ENCODE measurements around the gene TMEM119.
"Not testable (repeated sequence)": the region's sequence is repeated elsewhere in the genome, so short reads cannot be mapped to it uniquely, and the experiment has no call there.

The TMEM119 gene

DNA sequence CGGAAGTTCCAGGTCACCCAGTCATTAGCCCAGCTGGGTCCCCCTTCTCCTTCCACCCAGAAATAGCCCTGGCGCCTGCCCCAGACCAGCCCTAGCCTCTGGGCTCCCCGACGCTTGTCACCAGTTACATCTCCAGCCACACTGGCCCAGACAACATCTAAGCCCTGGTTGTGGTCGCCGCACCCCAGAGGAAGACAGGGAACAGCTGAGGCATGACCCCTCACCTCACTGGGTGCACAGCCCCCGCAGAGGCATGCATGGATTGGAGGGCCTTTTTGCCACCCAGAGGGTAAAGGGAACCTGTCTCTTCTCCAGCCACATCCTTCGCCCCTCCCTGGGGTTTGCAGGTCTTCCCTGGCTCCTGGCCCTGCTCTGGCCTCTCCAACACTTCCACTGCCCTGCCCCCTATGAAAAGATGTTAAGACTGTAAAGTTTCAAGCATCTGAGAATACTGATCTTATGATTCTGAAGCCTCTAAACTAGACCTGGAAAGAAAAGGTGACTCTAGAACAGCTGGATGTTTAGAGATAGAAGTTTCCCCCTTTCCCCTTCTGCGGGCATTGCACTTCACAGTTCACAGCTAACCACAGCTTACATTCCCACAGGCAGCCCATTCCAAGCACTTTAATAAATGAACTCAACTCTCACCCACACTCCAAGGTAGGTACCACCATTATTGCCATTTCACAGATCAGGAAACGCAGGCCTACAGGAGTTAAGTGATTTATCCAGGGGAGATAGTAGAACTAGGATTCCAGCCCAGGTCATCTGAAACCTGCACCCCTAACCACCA, 14.7 kb downstream of the TMEM119 start:
- DNase-seq (ENCODE audit: low read depth): no peak

DNA sequence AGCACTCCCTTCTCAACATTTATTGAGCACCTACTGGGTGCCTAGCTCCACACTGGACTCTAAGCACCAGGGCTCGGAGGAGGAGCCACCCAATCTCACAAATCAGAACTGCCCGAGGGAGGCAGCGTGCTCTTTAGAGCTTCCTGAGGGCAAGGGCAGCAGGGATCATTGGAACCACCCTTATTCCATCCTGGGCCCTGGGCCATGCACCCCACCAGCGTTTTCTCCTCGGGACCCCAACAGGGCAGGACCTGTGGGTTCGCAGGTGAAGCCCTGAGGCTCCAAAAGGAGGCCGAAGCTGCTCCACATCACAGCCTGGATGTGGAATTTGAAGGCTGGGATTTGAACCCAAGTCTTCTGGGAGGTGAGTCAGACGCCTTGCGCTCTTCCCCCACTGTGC, 15.4 kb downstream of the TMEM119 start:
- no peak for DNase-seq (ENCODE audit: low read depth)

DNA sequence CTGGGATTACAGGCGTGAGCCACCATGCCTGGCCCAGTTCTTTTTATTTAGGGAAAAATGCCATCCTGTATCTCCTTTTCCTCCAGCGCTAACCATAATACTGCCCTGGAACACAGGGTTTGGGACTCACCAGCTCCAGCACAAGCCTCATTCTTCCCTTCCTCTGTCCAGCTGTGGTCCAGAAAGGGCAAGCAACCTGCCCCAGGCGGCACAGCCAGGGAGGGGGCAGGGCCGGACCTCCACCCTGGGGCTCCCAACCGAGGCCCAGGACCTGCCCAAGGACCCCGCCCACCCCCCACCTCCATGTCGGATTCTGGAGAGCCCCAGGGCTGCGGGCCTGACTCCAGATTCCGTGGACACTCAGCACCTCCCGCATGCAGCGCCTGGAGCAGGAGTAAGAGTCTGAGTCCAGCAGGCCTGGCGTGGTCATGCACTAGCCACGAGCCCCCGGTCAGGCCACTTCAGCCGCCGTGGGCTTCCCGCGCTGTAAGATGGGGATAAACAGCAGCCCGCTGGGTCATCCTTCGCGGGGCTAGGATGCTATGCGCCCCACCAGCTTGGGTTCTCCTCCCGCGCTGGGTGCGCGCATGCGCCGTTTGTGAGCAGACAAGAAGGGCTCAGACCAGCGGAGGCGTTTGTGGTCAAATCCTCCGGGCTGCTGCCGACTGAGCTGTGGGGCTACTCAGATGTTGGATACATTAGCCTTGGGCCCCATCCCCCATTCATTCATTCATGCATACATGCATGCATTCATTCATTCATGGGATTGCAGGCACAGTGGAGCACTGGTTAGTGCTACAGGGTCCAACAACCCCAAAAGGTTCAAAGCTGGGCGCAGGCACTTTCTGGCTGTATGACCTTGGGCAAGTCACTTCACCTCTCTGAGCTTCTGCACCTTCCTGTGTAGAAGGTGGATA, 16.3 kb downstream of the TMEM119 start:
- no peak for DNase-seq (ENCODE audit: low read depth)

DNA sequence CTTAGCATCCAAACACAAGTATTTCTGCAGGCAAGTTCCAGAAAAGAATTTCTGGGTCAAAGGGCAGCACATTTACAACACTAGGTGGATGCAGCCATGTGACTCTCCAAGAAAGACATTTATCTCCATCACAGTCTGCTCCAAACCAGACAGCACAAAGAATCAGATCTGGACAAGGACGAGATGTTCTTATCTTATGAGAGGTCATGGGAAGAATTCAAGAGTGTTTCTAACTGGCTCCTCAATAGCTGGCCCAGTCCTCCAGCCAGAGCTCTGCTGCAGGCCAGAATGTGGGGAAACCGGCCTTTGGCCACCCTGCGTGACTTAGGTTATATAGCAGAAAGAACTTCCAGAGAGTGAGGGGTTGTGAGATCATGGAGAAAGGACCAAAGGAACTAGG, 17.4 kb downstream of the TMEM119 start:
- DNase-seq (ENCODE audit: low read depth): no peak

DNA sequence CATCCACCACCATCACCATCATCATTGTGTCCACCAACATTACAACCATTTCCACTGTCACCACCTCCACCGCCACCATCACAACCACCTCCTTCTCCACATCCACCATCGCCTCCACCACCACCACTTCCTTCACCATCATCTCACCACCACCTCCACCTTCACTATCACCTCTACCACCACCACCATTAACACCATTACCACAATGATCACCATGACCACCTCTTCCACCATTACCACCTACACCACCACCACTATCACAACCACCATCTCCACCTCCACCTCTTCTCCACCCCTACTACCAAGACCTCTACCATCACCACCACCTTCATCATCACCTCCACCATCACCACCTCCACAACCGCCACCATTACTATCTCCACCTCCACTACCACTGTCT, 19.1 kb downstream of the TMEM119 start:
- DNase-seq (ENCODE audit: low read depth): no peak

DNA sequence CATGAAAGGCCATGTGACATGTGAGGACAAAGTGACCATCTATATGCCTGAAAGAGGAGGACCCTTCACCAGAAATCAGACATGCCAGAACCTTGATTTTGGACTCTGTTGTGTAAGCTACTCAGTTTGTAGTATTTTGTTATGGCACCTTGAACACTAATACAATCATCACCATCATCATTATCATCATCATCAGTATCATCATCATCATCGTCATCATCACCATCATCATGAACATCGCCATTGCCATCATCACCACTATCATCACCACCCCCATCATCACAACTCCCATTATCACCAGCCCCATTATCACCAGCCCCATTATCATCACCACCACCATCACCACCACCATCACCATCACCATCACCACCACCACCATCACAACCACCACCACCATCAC, 19.6 kb downstream of the TMEM119 start:
- no peak for DNase-seq (ENCODE audit: low read depth)

DNA sequence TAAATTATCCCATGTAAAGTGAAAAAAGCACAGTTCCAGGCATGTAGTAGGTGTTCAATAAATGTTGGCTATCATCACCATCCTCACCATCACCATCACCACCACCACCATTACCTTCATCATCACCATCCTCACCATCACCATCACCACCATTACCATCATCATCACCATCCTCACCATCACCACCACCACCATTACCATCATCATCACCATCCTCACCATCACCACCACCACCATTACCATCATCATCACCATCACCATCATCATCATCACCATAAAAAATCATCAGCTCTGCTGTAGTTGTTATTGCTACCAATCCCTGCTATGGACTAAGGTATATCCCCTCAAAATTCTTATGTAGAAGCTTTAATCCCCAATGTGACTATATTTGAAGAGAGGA, 20.4 kb downstream of the TMEM119 start:
- DNase-seq (ENCODE audit: low read depth): no peak

DNA sequence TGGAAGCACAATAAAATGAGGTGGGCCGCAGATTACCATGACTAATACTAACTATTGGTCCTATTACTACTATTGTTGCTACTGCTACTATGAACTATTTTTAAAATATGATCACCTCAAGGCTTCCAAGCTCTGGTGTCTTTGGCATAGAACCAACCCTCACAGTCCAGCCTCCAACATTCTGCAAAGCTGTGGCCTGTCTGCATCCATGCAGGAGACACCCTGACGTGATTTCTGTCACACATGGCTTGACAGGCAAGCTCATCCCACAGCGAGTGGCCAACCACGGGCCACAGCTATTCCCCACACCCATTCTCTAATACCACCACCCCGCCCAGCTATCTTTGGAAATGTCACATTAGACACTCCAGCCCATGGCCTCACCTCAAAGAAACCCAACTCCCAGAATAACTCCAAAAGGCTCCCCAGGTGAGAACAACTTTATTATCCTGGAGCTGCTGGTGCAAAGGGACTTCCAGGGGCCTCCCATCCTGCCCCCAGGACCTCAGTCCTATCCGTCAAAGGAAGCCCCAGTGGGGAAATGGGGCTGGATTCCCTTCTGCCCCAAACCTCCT, 21.1 kb downstream of the TMEM119 start:
- DNase-seq (ENCODE audit: low read depth): no peak

DNA sequence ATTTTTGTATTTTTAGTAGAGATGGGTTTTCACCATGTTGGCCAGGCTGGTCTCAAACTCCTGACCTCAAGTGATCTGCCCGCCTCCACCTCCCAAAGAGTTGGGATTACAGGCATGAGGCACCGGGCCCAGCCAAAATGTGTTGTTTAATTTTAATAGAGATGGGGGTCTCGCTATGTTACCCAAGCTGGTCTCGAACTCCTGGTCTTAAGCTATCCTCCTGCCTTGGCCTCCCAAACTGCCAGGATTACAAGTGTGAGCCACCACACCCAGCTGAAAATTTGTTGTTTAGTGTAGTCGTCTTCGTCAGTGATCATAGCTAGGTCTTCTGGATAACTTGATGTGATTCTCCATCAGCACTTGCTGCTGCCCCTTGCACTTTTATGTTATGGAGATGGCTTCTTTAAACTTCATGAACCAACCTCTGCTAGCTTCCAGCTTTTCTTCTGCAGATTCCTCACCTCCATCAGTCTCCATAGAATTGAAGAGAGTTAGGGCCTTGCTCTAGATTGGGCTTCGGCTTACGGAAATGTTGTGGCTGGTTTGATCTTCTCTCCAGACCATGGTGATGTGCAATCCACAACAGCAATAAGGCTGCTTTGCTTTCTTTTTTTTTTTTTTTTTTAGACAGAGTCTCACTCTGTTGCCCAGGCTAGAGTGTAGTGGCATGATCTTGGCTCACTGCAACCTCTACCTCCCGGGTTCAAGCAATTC, 22.5 kb downstream of the TMEM119 start:
- DNase-seq (ENCODE audit: low read depth): no peak

DNA sequence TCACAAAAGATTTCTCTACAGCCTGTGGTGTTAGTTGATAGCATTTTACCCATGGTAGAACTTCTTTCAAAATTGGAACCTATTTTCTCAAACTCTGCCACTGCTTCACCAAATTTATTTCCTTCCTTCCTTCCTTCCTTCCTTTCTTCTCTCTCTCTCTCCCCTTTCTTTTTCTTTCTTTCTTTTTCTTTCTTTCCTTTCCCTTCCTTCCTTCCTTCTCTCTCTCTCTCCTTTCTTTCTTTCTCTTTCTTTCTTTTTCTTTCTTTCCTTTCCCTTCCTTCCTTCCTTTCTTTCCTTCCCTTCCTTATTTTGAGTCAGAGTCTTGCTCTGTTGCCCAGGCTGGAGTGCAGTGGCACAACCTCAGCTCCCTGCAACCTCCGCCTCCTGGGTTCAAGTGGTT, 23.6 kb downstream of the TMEM119 start:
- DNase-seq (ENCODE audit: low read depth): not testable (repeated sequence)

DNA sequence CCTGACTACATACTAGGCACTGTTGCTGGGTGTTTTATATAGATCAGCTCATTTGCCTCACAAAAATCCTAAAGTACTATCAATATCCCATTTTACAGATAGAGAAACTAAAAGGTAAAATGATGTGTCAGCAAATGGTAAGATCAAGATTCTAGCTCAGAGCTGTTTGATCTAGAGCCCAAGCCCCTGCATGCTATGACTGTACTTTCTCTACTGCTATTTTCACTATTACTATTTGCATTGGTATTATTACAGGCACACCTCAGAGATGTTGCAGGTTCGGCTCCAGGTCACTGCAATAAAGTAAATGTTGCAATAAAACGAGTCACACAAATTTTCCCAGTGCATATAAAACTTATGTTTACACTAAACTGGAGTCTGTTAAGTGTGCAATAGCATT, 24.6 kb downstream of the TMEM119 start:
- DNase-seq (ENCODE audit: low read depth): no peak

DNA sequence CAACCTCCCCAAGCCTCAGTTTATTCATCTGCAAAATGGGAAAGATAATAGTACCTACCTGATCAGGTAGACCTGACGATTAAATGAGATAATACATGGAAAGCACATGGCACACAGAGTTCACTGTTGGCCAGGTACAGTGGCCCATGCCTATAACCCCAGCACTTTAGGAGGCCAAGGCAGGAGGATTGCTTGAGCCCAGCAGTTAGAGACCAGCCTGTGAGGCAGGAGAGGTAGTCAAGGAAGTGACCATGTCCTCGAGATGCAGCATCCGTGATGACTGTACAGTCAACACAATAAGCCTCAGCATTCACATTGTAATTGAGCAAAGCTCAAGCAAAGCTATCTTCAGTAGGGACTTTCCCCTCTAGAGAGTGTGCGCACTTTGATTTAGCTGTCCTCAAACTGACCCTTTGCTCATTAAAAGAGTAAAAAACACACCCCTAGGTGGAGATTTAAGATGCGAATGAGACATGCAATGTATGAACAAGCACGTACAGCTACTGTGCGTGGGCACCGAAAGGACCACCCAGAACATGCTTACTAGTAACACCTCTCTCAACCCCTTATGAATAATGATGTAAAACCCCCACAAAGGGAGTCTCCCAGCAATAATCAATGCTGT, 25.6 kb downstream of the TMEM119 start:
- DNase-seq (ENCODE audit: low read depth): no peak

DNA sequence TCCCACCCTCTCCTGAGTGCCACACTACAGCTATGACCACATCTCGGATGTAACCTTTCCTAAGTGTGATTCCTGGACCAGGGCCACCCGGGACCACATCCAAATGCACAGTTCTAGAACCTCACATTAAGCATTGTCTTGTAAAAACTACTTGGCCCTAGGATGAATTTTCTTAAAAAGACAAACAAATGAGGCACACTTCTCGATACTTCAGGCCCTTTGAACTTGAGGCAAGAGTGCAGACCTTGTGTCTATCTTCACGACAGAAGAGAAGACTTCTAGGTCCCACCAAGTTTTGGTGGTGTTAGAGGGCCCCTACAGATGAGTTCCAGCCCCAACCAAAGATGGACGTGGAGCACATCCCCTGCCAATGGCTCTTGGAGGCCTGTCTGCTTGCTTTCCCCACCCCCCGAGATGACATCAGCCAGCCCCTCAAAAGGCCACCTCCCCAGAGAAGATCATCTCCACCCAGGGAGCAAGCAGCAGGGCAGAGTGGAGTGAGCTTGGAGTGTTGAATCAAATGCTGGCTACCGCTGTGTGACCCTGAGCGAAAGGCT, 26.2 kb downstream of the TMEM119 start:
- DNase-seq (ENCODE audit: low read depth): no peak

DNA sequence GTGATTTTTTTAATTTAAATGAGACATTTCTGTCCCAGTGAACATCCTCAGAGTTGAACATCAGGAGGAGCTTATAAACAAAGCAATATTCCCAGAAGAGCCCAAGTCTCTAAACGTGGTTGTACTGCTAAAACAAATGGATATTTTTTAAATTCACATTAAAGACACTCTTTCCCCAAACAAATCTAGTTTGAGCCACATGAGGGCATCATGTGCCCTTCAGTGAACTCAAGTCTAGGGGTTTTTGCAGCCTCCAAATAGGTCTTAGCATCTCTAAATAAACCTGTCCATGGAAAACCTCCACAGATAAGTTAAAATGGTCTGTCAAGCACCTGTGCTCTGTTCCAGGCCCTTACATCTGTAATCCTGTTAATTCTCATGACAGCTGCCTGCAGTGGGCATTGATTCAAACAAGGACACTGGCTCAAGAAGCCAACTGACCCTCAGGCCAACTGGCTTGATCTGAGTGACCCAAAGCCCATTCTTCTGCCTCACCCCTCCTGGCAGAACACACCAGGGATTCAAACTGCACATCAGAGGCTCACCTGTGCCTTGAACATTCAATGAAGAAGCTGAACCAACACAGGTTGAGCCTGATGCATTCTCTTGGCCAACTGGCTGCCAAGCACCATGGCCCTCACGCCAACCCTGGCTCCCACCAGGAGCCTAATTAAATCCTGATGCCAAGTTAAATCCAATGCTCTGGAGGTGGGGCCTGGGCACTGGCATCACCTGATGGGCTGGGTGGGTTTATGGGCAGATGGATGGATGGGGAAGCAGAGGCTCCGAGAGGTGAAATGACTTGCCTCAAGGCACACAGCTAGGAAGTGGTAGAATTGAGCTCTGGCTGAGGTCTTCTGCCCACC, 26.9 kb downstream of the TMEM119 start:
- DNase-seq (ENCODE audit: low read depth): no peak

DNA sequence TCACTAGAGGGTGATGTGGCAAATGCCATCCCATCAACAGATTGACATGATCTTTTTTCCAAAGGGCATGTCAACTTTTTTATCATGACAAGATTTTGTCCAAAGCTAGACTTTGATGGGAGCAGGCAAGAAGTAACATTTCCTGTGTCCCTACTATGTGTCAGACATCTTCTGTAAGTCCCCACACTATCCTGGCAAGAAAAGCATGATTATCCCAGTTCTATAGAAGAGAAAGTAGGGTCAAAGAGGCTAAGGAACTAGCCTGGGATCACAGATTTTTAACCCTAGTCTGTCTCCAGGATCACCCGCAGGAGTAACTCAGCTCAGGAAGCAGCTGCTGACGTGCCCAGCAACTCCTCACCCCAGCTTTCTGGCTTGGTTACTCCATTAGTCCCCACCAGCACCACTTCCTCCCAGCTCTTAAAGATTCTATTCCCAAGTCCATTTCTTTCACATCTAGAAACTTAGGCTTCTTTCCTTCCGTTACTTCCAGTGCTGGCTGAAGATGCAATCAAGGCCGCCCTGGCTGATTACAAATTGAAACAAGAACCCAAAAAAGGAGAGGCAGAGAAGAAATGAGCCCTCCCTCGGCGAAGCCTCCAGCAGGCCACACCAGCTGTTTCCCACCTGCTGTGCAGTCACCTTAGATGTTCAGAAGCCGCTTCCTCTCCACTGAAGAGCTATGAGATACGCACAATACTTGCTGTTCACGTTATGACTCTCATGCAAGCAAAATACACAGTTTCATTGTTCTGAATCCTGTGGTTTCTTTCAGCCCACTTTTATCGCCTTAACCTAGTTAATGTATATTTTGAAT, 29.3 kb downstream of the TMEM119 start:
- DNase-seq (ENCODE audit: low read depth): peak; percentile 21

DNA sequence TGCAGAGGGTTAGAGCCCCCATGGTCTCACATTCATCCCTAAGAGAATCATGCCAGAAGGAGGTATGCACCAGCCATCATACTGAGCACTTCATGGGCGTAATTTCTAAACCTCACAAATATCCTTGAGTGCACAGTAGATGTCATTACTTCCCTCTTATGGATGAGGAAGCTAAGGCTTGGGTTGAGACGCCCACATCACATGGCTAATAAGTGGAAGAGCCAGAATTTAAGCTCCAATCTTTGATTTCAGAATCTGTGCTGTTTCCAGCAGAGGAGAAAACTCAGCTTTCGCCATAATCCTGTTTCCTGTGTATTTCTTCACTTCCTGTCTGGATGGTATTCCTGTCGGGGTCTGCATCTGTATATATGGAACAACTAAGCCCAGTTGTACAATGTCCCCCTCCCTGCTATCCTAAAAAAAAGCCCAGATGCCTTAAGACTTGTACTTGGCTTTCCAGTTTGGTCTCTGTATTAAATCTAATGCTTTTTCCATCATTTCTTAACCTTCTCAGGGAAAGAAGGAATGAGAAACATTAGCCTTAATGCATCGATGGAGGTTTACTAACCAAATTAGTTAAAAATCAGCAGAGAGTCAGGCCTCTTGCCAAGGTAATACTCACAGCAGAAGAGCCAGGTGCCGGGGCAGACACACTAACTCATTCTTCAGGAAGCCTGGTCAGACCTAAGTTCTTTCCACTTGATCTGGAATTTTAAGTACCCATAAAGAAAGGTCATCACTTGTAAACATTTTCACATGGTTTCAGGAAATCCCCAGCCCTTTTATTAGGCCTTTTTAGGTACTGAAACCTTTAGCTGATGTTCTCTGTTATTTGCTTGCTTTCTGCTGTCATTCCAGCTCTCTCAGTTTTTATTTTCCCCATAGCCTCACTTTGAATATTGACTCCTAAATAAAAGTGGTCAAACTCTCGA, 30.2 kb downstream of the TMEM119 start:
- DNase-seq (ENCODE audit: low read depth): no peak

DNA sequence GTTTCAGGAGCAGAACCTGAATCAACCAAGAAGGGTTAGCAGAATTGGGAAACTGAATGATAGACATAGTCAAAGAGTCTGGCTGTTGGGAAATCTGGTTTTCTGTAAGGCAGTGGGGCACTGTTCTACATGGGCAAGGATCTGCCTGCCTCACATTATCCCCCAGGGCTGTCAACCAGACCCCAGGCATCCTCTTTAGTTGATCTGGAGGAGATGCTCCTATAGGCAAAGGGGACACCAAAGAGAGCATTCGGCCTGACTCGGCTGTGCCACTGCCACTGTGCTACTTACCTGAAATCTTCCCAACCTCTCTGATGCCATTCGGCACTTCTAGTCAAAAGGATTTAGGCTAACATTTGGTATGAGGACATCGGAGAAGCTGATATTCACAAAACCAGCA, 31.4 kb downstream of the TMEM119 start:
- DNase-seq (ENCODE audit: low read depth): no peak

DNA sequence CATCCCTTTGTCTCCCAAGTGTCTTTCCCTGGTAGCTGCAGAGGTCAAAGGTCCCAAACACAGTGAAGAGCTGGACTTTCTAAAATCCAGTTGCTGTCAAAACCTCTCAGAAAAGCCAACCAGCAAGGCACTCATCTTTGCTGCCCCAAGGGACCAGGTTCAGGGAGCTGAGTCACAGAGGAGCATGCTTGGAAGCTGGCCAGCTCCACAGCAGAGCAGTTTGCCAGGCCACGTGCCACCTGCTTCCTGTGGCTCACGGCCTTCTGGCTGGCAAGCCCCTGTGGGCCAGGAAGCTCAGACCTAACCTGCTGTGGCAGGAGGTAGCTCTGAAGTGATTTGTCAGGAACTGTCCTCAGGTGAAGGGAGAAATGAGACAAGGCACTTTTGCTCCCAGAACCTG, 31.9 kb downstream of the TMEM119 start:
- DNase-seq (ENCODE audit: low read depth): no peak

DNA sequence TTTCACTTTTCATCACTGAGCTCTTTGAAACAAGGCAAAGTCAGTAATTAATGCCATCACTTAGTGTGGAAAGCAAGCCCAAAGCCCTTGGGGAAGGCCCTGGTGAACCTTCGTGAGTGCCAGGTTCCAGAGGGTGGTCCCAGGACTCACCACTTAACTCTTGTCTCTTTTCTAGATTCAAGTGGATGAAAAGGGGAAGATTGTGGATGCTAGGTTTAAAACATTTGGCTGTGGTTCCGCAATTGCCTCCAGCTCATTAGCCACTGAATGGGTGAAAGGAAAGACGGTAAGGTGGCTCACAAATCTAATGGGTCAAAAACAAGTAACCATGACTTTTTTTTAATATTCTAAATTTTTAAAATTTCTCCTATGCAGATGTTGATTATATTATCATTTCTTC, 32.7 kb downstream of the TMEM119 start:
- no peak for DNase-seq (ENCODE audit: low read depth)
